C4-2B (cell line): ENCODE measurements around the gene ANP32B.

Experiments
- ZFX ChIP-seq: fragments of 450-650 bp; IDR thresholded peaks from 2 replicates; pipeline ENCODE4 v1.6.1; 2017
- TF ChIP-seq, protein P1 (sequence below): fragments of 450-650 bp; conservative IDR thresholded peaks from 2 replicates; pipeline ENCODE4 v1.5.1; 2017; ENCODE audit warnings: mild to moderate bottlenecking

DNA sequence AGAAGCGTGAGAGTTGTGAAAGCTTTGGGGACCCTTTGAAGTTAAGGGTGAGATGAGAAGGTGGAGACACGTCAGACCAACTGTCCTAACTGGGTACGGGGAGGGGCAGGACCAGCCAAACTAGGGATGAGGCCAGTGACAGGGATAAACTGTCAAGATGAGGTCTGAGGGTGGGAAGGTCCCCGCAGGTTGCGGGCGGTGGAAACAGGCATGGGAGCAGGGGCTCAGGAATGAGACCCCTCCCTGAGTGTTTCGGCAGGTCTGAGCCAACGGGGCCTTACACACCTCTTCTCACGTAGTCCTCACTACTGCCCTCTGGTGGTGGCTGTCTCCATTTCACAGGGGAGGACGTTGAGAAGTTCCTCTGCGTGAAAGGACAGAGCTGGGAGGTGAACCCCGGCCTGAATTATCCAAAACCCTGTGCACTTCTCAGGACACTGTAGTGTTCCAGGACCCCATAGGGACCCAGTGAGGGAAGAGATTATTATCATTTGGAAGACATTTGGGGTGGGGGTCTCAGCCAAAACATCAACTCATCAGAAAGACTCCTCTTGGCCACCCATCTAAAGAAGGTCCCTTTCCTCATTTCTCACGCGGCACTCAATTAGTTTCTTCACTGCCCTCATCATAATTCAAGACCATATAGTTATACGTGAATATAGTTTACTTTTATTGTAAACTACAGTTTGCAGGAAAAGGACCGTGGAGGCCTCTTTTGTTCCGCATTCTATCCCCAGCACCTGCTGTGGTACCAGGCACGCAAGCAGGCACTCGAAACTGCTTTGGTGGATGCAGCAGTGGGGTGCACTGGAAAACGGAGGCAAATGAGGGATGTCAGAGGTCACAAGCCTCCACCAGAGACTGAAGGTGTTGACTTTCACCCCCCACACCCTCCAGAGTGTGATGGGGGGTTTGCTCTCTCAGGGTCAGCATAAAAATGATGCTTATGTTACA lies 51.7 kb downstream of the ANP32B start:
- TF ChIP-seq, protein P1, sequence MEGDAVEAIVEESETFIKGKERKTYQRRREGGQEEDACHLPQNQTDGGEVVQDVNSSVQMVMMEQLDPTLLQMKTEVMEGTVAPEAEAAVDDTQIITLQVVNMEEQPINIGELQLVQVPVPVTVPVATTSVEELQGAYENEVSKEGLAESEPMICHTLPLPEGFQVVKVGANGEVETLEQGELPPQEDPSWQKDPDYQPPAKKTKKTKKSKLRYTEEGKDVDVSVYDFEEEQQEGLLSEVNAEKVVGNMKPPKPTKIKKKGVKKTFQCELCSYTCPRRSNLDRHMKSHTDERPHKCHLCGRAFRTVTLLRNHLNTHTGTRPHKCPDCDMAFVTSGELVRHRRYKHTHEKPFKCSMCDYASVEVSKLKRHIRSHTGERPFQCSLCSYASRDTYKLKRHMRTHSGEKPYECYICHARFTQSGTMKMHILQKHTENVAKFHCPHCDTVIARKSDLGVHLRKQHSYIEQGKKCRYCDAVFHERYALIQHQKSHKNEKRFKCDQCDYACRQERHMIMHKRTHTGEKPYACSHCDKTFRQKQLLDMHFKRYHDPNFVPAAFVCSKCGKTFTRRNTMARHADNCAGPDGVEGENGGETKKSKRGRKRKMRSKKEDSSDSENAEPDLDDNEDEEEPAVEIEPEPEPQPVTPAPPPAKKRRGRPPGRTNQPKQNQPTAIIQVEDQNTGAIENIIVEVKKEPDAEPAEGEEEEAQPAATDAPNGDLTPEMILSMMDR: peak; percentile 89
- TF ChIP-seq ZFX: no peak
